Heart left ventricle (tissue), 16 donors: ENCODE measurements around the gene UBR2. TPM values are rescaled to one million over a fixed set of nuclear protein-coding genes. Genes with fewer than 3 reads are reported as not detected.

Source experiments
- ATAC-seq, 4 donors: fragments of 200-7000 bp; cut with Tn5 transposase; one replicate each; pipeline ENCODE4 v1.9.1; 2020 to 2022; ENCODE audit warnings: moderate library complexity in 4 of 4, mild to moderate bottlenecking in 3 of 4, moderate number of reproducible peaks in 1 of 4
- DNase-seq, 5 donors: peaks; one replicate each; pipeline ENCODE4 v3.0.0-alpha.2; 2020
- H3K27ac ChIP-seq, 12 donors: fragments of 200-600 bp; sonication (generic) in 4 of 12; one replicate each; pipeline versions ENCODE4 v1.5.0 to v1.8.0; 2016 to 2022; ENCODE audit warnings: mild to moderate bottlenecking in 2 of 12
- H3K27me3 ChIP-seq, 9 donors: fragments of 200-600 bp; sonication (generic) in 2 of 9; one replicate each; pipeline versions ENCODE4 v1.5.1 to v1.8.0; 2016 to 2022; ENCODE audit warnings: mild to moderate bottlenecking in 3 of 9
- H3K36me3 ChIP-seq, 9 donors: fragments of 200-600 bp; sonication (generic) in 2 of 9; one replicate each; pipeline versions ENCODE4 v1.5.0 to v1.8.0; 2018 to 2022; ENCODE audit warnings: mild to moderate bottlenecking in 2 of 9
- H3K4me1 ChIP-seq, 12 donors: fragments of 200-600 bp; sonication (generic) in 4 of 12; one replicate each; pipeline versions ENCODE4 v1.5.0 to v1.8.0; 2016 to 2022; ENCODE audit warnings: mild to moderate bottlenecking in 3 of 12
- H3K4me3 ChIP-seq, 12 donors: fragments of 200-600 bp; sonication (generic) in 4 of 12; one replicate each; pipeline versions ENCODE4 v1.5.0 to v1.8.0; 2017 to 2022; ENCODE audit warnings: mild to moderate bottlenecking in 9 of 12, moderate library complexity in 4 of 12
- H3K9me3 ChIP-seq, 12 donors: fragments of 200-600 bp; sonication (generic) in 4 of 12; one replicate each; pipeline versions ENCODE4 v1.5.0 to v1.8.0; 2016 to 2022; ENCODE audit warnings: mild to moderate bottlenecking in 1 of 12
- CTCF ChIP-seq, 12 donors: fragments of 200-600 bp; sonication (generic) in 4 of 12; IDR thresholded peaks; one replicate each; pipeline versions ENCODE4 v1.5.0 to v1.8.0; 2018 to 2022; ENCODE audit warnings: antibody characterized with exemption in 12 of 12, mild to moderate bottlenecking in 5 of 12
- POLR2A ChIP-seq, 2 donors: fragments of 450-650 bp; IDR thresholded peaks; one replicate each; pipeline ENCODE4 v1.6.1; 2017; ENCODE audit warnings: antibody characterized with exemption in 2 of 2, mild to moderate bottlenecking in 2 of 2, moderate library complexity in 2 of 2
- WGBS, 4 donors: extraction: QIAGEN DNeasy Blood & Tissue Kit in 2 of 4; methylation state at CpG; one replicate each; pipeline versions ENCODE4 v1.1.5 to v1.1.7; 2013 to 2018; 5-methylcytosine and 5-hydroxymethylcytosine counted together
- intact Hi-C, 10 donors: fragments of 100-400 bp; cut with DNase I; formaldehyde crosslinking; loops; one replicate each; pipeline versions ENCODE4 v1.11.1 to v1.14.2; 2022
- long read RNA-seq, 3 donors: library from polyadenylated mRNA; unstranded; transcript quantifications; one replicate each; pipeline ENCODE4 v2.0.0, GENCODE V29; 2020 to 2021
- polyA plus RNA-seq, 2 donors: library from polyadenylated mRNA; stranded (reverse); fragments of 200-250 nt; gene quantifications; one replicate each; pipeline ENCODE4 v1.2.3, GENCODE V29; 2013
- total RNA-seq, 9 donors: library from RNA; depleted of rRNA in 2 of 9; stranded (reverse); fragments of >200 nt in 2 of 9; fragmentation: NEBNext Ultra II Directional in 3 of 9; extraction: Animal tissue kit (Norgen Biotek cat#: 25700) in 3 of 9; gene quantifications; one replicate each; pipeline versions ENCODE4 v1.1.0 to v1.2.4, GENCODE V29; 2016 to 2023
- donor health status: ischemic (EF 13 %, LVEDD 7.1; RV severe dilation, severe dysfunction).
- donor health status: healthy with polysubstance abuse.
- donor health status: DM: no; HTN: yes; CAD: no.
- donor health status: DM: no; HTN: no; CAD: no.
- donor health status: ischemic (EF 25% LVEDD 6.9; RV normal size, moderate dysfunction).
- donor health status: ischemic (EF 25% LVEDD 5.7; RV mildly dilated, moderate dysfunction).
- donor health status: healthy.
- donor health status: DM: yes; HTN: yes; CAD: no.
- donor health status: ischemic (EF 35%, LVEDD 5.7; RV mildly dilated, moderate dysfunction).
- donor health status: nonischemic (EF 11% LVEDD 7.7; RV severe dilation, severe dysfunction).
- donor health status: DM: yes; HTN: yes; CAD: no.
- donor health status: PGD.
- donor health status: ischemic (EF 29% LVEDD 5.4; RV normal size, mild dysfunction).
- donor health status: nonischemic (EF 23%, LVEDD 6.1; RV moderate dilation, normal function).

The UBR2 gene
- total RNA-seq (10 to 100 TPM; 27.3 to 35.9 (median 30.2) TPM), polyA plus RNA-seq (10 to 100 TPM in 1 of 2 donors, 1 to 10 TPM in 1; 9.9 to 12.1 TPM)
- long read RNA-seq, donor 1, full-length matches to known transcripts: 9 of 24 reads
- long read RNA-seq, donor 1, partial matches to known transcripts: 11 of 24 reads
- long read RNA-seq, donor 1, other reads (novel, unspliced or antisense): 4 of 24 reads
- long read RNA-seq, donor 2, full-length matches to known transcripts: 5 of 50 reads
- long read RNA-seq, donor 2, partial matches to known transcripts: 33 of 50 reads
- long read RNA-seq, donor 2, other reads (novel, unspliced or antisense): 12 of 50 reads
- long read RNA-seq, donor 3, full-length matches to known transcripts: 8 of 27 reads
- long read RNA-seq, donor 3, partial matches to known transcripts: 9 of 27 reads
- long read RNA-seq, donor 3, other reads (novel, unspliced or antisense): 10 of 27 reads

GRCh38 chr6:42563697-42564505 is at the start of gene UBR2:
Gene UBR2 (plus strand): TSS chr6:42564029. CDS start chr6:42564320, 291 bp downstream.
- H3K27me3 ChIP-seq: no peaks in the 10 kb centered on the region
- DNase-seq (peak; percentile 95 to 98 (median 98)), ATAC-seq (peak; percentile 97 to 99 (median 98))
- TF ChIP-seq POLR2A (IDR thresholded peaks at IDR 0.05): peak; percentile 7 to 95
- peak in 11 of 12 donors; percentile 1 to 59 (median 40) for TF ChIP-seq CTCF (IDR thresholded peaks at IDR 0.05)
- peak within 1 kb of the TSS; percentile 74 to 98 (median 81) for H3K4me3 ChIP-seq
- WGBS, 4 donors: 0 to 1% (median 0%) methylated on average over 24 to 50 of the region's 50 CpGs
- H3K27ac ChIP-seq: peak within 1 kb of the TSS; percentile 91 to 99 (median 97)
- peaks cover 0 to 37% (median 13%) of the 10 kb centered on the region in 12 donors for H3K4me1 ChIP-seq
- H3K36me3 ChIP-seq: peaks cover 0 to 9% (median 0%) of the 10 kb centered on the region in 9 donors
- intact Hi-C loops: loop anchor here in 1 of 10 donors (10.0 kb wide), 1 partner anchor 779 kb away; the partner anchor contains the start of genes PRICKLE4 and TOMM6
- no peaks in the 10 kb centered on the region for H3K9me3 ChIP-seq

- no peaks in the 10 kb centered on the region for H3K27me3 ChIP-seq
- WGBS, 4 donors: 90 to 98% (median 92%) methylated on average over 1 of the region's 1 CpG
- H3K27ac ChIP-seq: peak overlapping the region in 1 of 12 donors; percentile 57
- no peak for DNase-seq
- no peak overlapping the region for H3K4me3 ChIP-seq
- no peaks in the 10 kb centered on the region for H3K36me3 ChIP-seq
- TF ChIP-seq CTCF (IDR thresholded peaks at IDR 0.05) (no peak), POLR2A (IDR thresholded peaks at IDR 0.05) (no peak)
- H3K9me3 ChIP-seq: peaks cover 0 to 4% (median 0%) of the 10 kb centered on the region in 12 donors
- ATAC-seq: no peak
- peaks cover 0 to 13% (median 0%) of the 10 kb centered on the region in 12 donors for H3K4me1 ChIP-seq
- intact Hi-C loops: no loop called here
Measured at GRCh38 chr6:42514745-42515144, 49.1 kb upstream of the UBR2 start.

- peaks cover 0 to 13% (median 0%) of the 10 kb centered on the region in 12 donors for H3K9me3 ChIP-seq
- no peaks in the 10 kb centered on the region for H3K36me3 ChIP-seq
- H3K4me1 ChIP-seq: peaks cover 0 to under 1% (median 0%) of the 10 kb centered on the region in 12 donors
- intact Hi-C loops: no loop called here
- no peak for DNase-seq
- ATAC-seq: no peak
- no peaks in the 10 kb centered on the region for H3K27me3 ChIP-seq
- TF ChIP-seq POLR2A (IDR thresholded peaks at IDR 0.05): no peak
- TF ChIP-seq CTCF (IDR thresholded peaks at IDR 0.05): no peak
- no peak overlapping the region for H3K27ac ChIP-seq
- WGBS, 4 donors: 93 to 96% (median 94%) methylated on average over 2 of the region's 2 CpGs
- no peak overlapping the region for H3K4me3 ChIP-seq
Measured at GRCh38 chr6:42519779-42520178, 44.0 kb upstream of the UBR2 start.
